B cell (primary cell): ENCODE measurements around the gene PROM2. TPM values are rescaled to one million over a fixed set of nuclear protein-coding genes. Genes with fewer than 3 reads are reported as not detected.

Source experiments
- ATAC-seq: fragments of 200-7000 bp; cut with Tn5 transposase; one replicate; pipeline ENCODE4 v1.10.0; 2021; ENCODE audit warnings: low read depth, mild to moderate bottlenecking, moderate number of reproducible peaks, moderate library complexity
- CTCF ChIA-PET: fragments of 350-600 bp; sonication (Branson Sonifier 250); formaldehyde crosslinking; loops from one replicate; lab custom pipeline; 2021; ENCODE audit warnings: antibody characterized with exemption, inconsistent platforms; lab: Charles Lee
- POLR2A ChIA-PET: fragments of 350-600 bp; sonication (Branson Sonifier 250); formaldehyde crosslinking; loops from one replicate; lab custom pipeline; 2021; ENCODE audit warnings: antibody characterized with exemption; lab: Charles Lee
- DNase-seq: peaks from one replicate; pipeline ENCODE4 v3.0.0; 2013
- H2AFZ ChIP-seq: 2 replicates; pipeline ENCODE4 v1.6.1; 2012; ENCODE audit warnings: mild to moderate bottlenecking, low read depth, low read length; ENCODE audit not compliant: insufficient read depth, poor library complexity, severe bottlenecking
- H3K27ac ChIP-seq, 2 donors: 1 replicate in 1 of 2; 2 replicates in 1 of 2; pipeline ENCODE4 v1.5.1; 2012 to 2013; ENCODE audit warnings: low read length in 2 of 2, mild to moderate bottlenecking in 2 of 2, moderate library complexity in 1 of 2
- H3K27me3 ChIP-seq, 4 experiments: fragments of 200-600 bp in 1 of 4; sonication (generic) in 1 of 4; replicated peaks in 1 of 4; 1 replicate in 2 of 4; 2 replicates in 2 of 4; pipeline versions ENCODE4 v1.6.1 to v1.7.0; 2013 to 2016; ENCODE audit warnings: low read length in 3 of 4, mild to moderate bottlenecking in 2 of 4, mixed read lengths in 1 of 4, moderate library complexity in 1 of 4; ENCODE audit not compliant: insufficient read depth in 4 of 4, control insufficient read depth in 3 of 4; ENCODE audit errors: control extremely low read depth in 1 of 4
- H3K36me3 ChIP-seq, 2 experiments: replicated peaks in 1 of 2; 1 replicate in 1 of 2; 2 replicates in 1 of 2; pipeline versions ENCODE4 v1.6.1 to v1.7.1; 2013; ENCODE audit warnings: low read length in 1 of 2; ENCODE audit not compliant: insufficient read depth in 2 of 2, control insufficient read depth in 1 of 2; ENCODE audit errors: control extremely low read depth in 1 of 2, extremely low read depth in 1 of 2
- H3K4me1 ChIP-seq, 2 donors: fragments of 200-600 bp in 1 of 2; sonication (generic) in 1 of 2; 1 replicate in 1 of 2; 2 replicates in 1 of 2; pipeline versions ENCODE4 v1.5.1 to v1.6.1; 2013 to 2017; ENCODE audit warnings: low read length in 2 of 2; ENCODE audit not compliant: control insufficient read depth in 2 of 2, insufficient read depth in 2 of 2
- H3K4me2 ChIP-seq: replicated peaks from 2 replicates; pipeline ENCODE3; 2012; ENCODE audit warnings: mild to moderate bottlenecking, low read depth, low read length; ENCODE audit not compliant: poor library complexity, severe bottlenecking
- H3K4me3 ChIP-seq, 5 experiments: fragments of 200-600 bp in 1 of 5; sonication (generic) in 1 of 5; 1 replicate in 3 of 5; 2 replicates in 2 of 5; pipeline versions ENCODE4 v1.5.1 to v1.7.0; 2011 to 2016; ENCODE audit warnings: low read length in 4 of 5, mild to moderate bottlenecking in 4 of 5, low read depth in 2 of 5, control low read depth in 1 of 5, moderate library complexity in 1 of 5; ENCODE audit not compliant: insufficient read depth in 1 of 5; ENCODE audit errors: control extremely low read depth in 1 of 5, extremely low read depth in 1 of 5
- H3K79me2 ChIP-seq: fragments of 200-600 bp; sonication (generic); one replicate; pipeline ENCODE4 v1.6.0; 2016; ENCODE audit warnings: low read length; ENCODE audit not compliant: control insufficient read depth, insufficient read depth
- H3K9ac ChIP-seq: fragments of 200-600 bp; sonication (generic); 2 replicates; pipeline ENCODE4 v1.6.1; 2017; ENCODE audit warnings: mild to moderate bottlenecking, low read length, moderate library complexity
- H3K9me3 ChIP-seq, 3 donors: one replicate each; pipeline versions ENCODE4 v1.6.1 to v1.7.1; 2013; ENCODE audit warnings: low read length in 2 of 3; ENCODE audit not compliant: control insufficient read depth in 2 of 3, insufficient read depth in 1 of 3; ENCODE audit errors: control extremely low read depth in 1 of 3
- H4K20me1 ChIP-seq: 2 replicates; pipeline ENCODE4 v1.6.0; 2012; ENCODE audit warnings: mild to moderate bottlenecking, low read length; ENCODE audit not compliant: insufficient read depth, control insufficient read depth, poor library complexity, severe bottlenecking
- H3K27ac Mint-ChIP-seq: one replicate; pipeline ENCODE4 v1.8.0; 2021; ENCODE audit warnings: mixed read lengths
- H3K27me3 Mint-ChIP-seq: one replicate; pipeline ENCODE4 v1.8.0; 2021; ENCODE audit warnings: mixed read lengths
- H3K4me1 Mint-ChIP-seq: one replicate; pipeline ENCODE4 v1.8.0; 2021; ENCODE audit warnings: mixed read lengths
- H3K4me3 Mint-ChIP-seq: one replicate; pipeline ENCODE4 v1.8.0; 2021; ENCODE audit warnings: mixed read lengths
- H3K9me3 Mint-ChIP-seq: one replicate; pipeline ENCODE4 v1.8.0; 2022; ENCODE audit warnings: mixed read lengths; ENCODE audit not compliant: insufficient read depth
- CTCF ChIP-seq: fragments of 200-600 bp; IDR thresholded peaks from one replicate; pipeline ENCODE4 v1.8.0; 2022; ENCODE audit warnings: antibody characterized with exemption, mild to moderate bottlenecking
- EZH2 ChIP-seq: IDR thresholded peaks from 2 replicates; pipeline ENCODE4 v1.6.1; 2012; ENCODE audit warnings: borderline replicate concordance, low read depth, mild to moderate bottlenecking, moderate library complexity, low read length; ENCODE audit not compliant: insufficient read depth, poor library complexity, severe bottlenecking
- WGBS: methylation state at CpG from one replicate; pipeline ENCODE4 v1.1.5; 2013; ENCODE audit warnings: missing lambda C conversion rate; ENCODE audit not compliant: insufficient coverage; 5-methylcytosine and 5-hydroxymethylcytosine counted together
- intact Hi-C: fragments of 100-400 bp; cut with micrococcal nuclease; formaldehyde crosslinking; loops from one replicate; pipeline ENCODE4 v1.10.0; 2022
- polyA plus RNA-seq: library from polyadenylated mRNA; depleted of rRNA; stranded (reverse); fragments of >200 nt; gene quantifications from 2 replicates; pipeline ENCODE4 v1.2.3, GENCODE V29; 2012
- total RNA-seq, 2 donors: library from RNA; stranded (reverse); fragments of 120-200 nt in 1 of 2; gene quantifications; 1 replicate in 1 of 2; 2 replicates in 1 of 2; pipeline versions ENCODE4 v1.2.3 to v1.2.4, GENCODE V29; 2013 to 2022

PROM2 gene
- total and polyA plus RNA-seq, 2 donors (not counting 1 experiment from before 2014, with no cell fraction given) = 0.67 to 1.3 TPM

GRCh38 chr2:95279435-95280035 is 5.3 kb downstream of the PROM2 start:
- Histone ChIP-seq H3K9me3 (peaks cover 0 to 4% (median 0%) of the 10 kb centered on the region in 3 donors), H3K4me2 (no peak overlapping the region), H3K9ac (no peak overlapping the region), H3K27me3 (no peaks in the 10 kb centered on the region), H3K4me1 (no peaks in the 10 kb centered on the region), H3K4me3 (no peak overlapping the region), H2AFZ (no peak overlapping the region), H3K36me3 (no peaks in the 10 kb centered on the region), H3K79me2 (no peaks in the 10 kb centered on the region), H4K20me1 (no peaks in the 10 kb centered on the region), H3K27ac (no peak overlapping the region)
- 97% methylated on average over 17 of the region's 19 CpGs for WGBS
- intact Hi-C loops = no loop called here
- Mint-ChIP-seq H3K9me3 (no peaks in the 10 kb centered on the region), H3K4me1 (no peaks in the 10 kb centered on the region), H3K4me3 (no peak overlapping the region), H3K27me3 (no peaks in the 10 kb centered on the region), H3K27ac (no peak overlapping the region)
- POLR2A ChIA-PET = no interaction called here
- CTCF ChIA-PET = interaction anchor here (0.6 kb wide), 1 partner anchor 16 kb away, joined by 3 read pairs; no protein-coding TSS in a partner anchor
- no peak for ATAC-seq
- TF ChIP-seq CTCF (no peak), EZH2 (no peak)
- no peak for DNase-seq

- H3K9me3 Mint-ChIP-seq = no peaks in the 10 kb centered on the region
- intact Hi-C loops = no loop called here
- 89% methylated on average over 7 of the region's 8 CpGs for WGBS
Observed at GRCh38 chr2:95281071-95281470, 6.8 kb downstream of the PROM2 start.

More at GRCh38 chr2:95281071-95281470, 6.8 kb downstream of the PROM2 start:
- Mint-ChIP-seq H3K27ac (no peak overlapping the region), H3K4me1 (no peaks in the 10 kb centered on the region), H3K4me3 (no peak overlapping the region), H3K27me3 (no peaks in the 10 kb centered on the region)
- Histone ChIP-seq H3K9ac (no peak overlapping the region), H3K4me3 (no peak overlapping the region), H3K27me3 (no peaks in the 10 kb centered on the region), H3K79me2 (no peaks in the 10 kb centered on the region), H3K9me3 (peaks cover 0 to 4% (median 0%) of the 10 kb centered on the region in 3 donors), H2AFZ (no peak overlapping the region), H3K4me1 (no peaks in the 10 kb centered on the region), H3K36me3 (no peaks in the 10 kb centered on the region), H3K4me2 (no peak overlapping the region), H4K20me1 (no peaks in the 10 kb centered on the region), H3K27ac (no peak overlapping the region)
- POLR2A ChIA-PET = no interaction called here
- ATAC-seq = no peak
- CTCF ChIA-PET = no interaction called here
- TF ChIP-seq EZH2 = no peak
- no peak for TF ChIP-seq CTCF
- no peak for DNase-seq
